Measurements from ENCODE around the gene NEURL2. TPM values are rescaled to one million over a fixed set of nuclear protein-coding genes. Genes with fewer than 3 reads are reported as not detected.

NEURL2 gene
- total RNA-seq, 1 donor from 2014 or later, result 15.2 TPM

DNA sequence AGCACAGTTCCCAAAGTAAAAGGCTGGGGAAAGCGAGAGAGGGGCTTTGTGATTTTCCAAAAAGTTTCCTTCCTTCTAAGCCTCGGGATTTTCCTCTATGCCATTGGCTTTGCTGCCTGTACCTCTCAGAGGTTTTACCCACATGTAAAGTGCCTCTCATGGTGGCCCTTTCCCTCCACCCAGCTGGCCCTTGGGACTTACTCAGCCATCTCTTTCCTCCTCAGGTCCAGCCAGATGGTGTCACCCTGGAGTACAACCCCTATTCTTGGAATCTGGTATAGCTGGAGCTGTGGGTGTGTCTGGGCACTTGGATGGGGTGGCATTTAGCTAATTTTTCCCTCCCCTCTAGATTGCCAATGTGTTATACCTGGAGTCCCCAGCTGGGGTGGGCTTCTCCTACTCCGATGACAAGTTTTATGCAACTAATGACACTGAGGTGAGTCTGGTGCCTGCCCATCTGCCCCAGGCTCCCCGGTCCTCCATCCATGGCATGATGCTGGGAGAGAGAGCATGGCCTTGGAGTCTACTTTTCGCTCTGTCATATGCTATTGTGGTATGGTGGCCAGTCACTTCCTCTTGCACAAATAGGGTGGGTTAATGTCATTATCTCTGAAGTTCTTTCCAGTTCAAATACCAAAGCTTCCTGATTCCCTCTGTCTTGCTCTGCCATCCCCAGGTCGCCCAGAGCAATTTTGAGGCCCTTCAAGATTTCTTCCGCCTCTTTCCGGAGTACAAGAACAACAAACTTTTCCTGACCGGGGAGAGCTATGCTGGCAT is 1.2 kb upstream of the NEURL2 start:
- Histone ChIP-seq H3K27me3 (no peaks in the 10 kb centered on the region), H3K36me3 (peaks cover 0 to 30% of the 10 kb centered on the region in 2 donors), H3K9me3 (no peaks in the 10 kb centered on the region), H3K4me3 (peak overlapping the region; percentile 67 to 92), H3K4me1 (peaks cover 39% of the 10 kb centered on the region), H3K27ac (peak overlapping the region; percentile 88)
- DNase-seq (ENCODE audit: extremely low spot score in 2 of 2), result no peak
- intact Hi-C loops (cut with DNase I), result no loop called here
- TF ChIP-seq POLR2AphosphoS5 (IDR thresholded peaks at IDR 0.05; ENCODE audit: insufficient read depth in 1 of 2, low read depth in 1 of 2), result no peak
- TF ChIP-seq, protein P1, sequence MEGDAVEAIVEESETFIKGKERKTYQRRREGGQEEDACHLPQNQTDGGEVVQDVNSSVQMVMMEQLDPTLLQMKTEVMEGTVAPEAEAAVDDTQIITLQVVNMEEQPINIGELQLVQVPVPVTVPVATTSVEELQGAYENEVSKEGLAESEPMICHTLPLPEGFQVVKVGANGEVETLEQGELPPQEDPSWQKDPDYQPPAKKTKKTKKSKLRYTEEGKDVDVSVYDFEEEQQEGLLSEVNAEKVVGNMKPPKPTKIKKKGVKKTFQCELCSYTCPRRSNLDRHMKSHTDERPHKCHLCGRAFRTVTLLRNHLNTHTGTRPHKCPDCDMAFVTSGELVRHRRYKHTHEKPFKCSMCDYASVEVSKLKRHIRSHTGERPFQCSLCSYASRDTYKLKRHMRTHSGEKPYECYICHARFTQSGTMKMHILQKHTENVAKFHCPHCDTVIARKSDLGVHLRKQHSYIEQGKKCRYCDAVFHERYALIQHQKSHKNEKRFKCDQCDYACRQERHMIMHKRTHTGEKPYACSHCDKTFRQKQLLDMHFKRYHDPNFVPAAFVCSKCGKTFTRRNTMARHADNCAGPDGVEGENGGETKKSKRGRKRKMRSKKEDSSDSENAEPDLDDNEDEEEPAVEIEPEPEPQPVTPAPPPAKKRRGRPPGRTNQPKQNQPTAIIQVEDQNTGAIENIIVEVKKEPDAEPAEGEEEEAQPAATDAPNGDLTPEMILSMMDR (IDR thresholded peaks at IDR 0.05), result no peak
- TF ChIP-seq POLR2A (IDR thresholded peaks at IDR 0.05), result no peak

DNA sequence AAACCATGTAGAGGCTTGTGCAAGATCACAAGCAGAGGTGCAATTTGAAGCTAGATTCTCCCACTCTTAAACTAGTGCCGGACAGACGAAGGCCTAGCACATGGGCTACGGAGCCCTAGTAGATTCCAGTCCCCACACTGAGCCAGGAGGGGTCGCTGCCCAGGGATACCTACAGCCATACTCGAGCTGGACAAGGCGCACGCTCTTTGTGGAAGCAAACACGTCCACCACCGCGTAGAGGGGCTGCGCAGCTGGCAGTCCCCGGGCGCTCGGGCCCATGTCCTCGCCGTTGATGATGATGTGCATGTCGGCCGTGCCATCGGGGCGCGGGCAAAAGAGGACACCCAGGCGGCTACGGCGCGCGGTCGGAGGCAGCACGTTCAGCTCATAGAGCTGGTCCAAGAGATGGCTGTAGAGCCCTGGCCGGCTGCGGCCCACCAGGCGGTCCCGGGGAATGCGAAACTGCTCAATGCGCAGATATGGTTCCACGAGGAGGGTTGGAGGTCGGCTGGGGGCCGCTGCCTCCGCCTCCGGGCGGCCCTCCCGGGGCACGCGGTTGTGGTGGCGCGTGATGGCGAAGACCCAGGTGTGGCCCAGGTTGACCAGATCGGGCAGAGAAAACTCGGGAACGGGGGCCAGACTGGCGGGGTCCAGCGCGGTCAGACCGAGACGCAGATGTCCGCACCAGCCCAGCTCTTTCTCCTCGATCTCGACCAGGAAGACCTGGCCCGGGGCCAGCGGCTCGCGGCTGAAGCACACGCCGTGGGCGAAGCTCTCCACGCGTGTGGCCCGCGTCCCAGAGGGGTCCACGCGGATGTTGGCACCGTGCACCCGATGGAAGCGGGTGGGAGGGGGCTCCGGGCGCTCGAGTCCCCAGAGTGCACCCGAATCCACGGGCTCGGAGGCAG is 677 bp downstream of the NEURL2 start:
- Histone ChIP-seq H3K4me3 (peak overlapping the region; percentile 67 to 92), H3K27ac (peak overlapping the region; percentile 88), H3K9me3 (no peaks in the 10 kb centered on the region), H3K4me1 (peaks cover 40% of the 10 kb centered on the region), H3K36me3 (peaks cover 0 to 24% of the 10 kb centered on the region in 2 donors), H3K27me3 (no peaks in the 10 kb centered on the region)
- DNase-seq (ENCODE audit: extremely low spot score in 2 of 2), result no peak
- no peak for TF ChIP-seq POLR2A (IDR thresholded peaks at IDR 0.05)
- TF ChIP-seq POLR2AphosphoS5 (IDR thresholded peaks at IDR 0.05; ENCODE audit: insufficient read depth in 1 of 2, low read depth in 1 of 2), result peak; percentile 45 to 53
- TF ChIP-seq, protein P1 (IDR thresholded peaks at IDR 0.05), result peak in 1 of 3 experiments; percentile 36
- intact Hi-C loops (cut with DNase I), result loop anchor here (2.0 kb wide), 1 partner anchor 44 kb away; the partner anchor contains the start of gene PCIF1

- TF ChIP-seq, protein P1 (IDR thresholded peaks at IDR 0.05), result no peak
- TF ChIP-seq POLR2AphosphoS5 (IDR thresholded peaks at IDR 0.05; ENCODE audit: insufficient read depth in 1 of 2, low read depth in 1 of 2), result no peak
- no peak for TF ChIP-seq POLR2A (IDR thresholded peaks at IDR 0.05)
- no peaks in the 10 kb centered on the region for H3K27me3 ChIP-seq
- peaks cover 0 to 11% of the 10 kb centered on the region in 2 donors for H3K36me3 ChIP-seq
- no peak overlapping the region for H3K4me3 ChIP-seq
- DNase-seq (ENCODE audit: extremely low spot score in 2 of 2), result no peak
- H3K4me1 ChIP-seq, result peaks cover 51% of the 10 kb centered on the region
- no peak overlapping the region for H3K27ac ChIP-seq
- intact Hi-C loops (cut with DNase I), result loop anchor here (10.0 kb wide), 1 partner anchor 74 kb away; the partner anchor contains the start of gene UBE2C
- no peaks in the 10 kb centered on the region for H3K9me3 ChIP-seq
Measured at GRCh38 chr20:45888681-45889080, 2.3 kb downstream of the NEURL2 start.

GRCh38 chr20:45887346-45887715 is 3.7 kb downstream of the NEURL2 start, which contains the start of gene SPATA25:
SPATA25 (minus strand) TSS chr20:45887622; CDS start chr20:45887590, 32 bp downstream.
- Histone ChIP-seq H3K9me3 (no peaks in the 10 kb centered on the region), H3K4me1 (peaks cover 43% of the 10 kb centered on the region), H3K27ac (no peak within 1 kb of the TSS), H3K4me3 (no peak within 1 kb of the TSS), H3K27me3 (no peaks in the 10 kb centered on the region), H3K36me3 (peaks cover 0 to 20% of the 10 kb centered on the region in 2 donors)
- no peak for TF ChIP-seq POLR2AphosphoS5 (IDR thresholded peaks at IDR 0.05; ENCODE audit: insufficient read depth in 1 of 2, low read depth in 1 of 2)
- TF ChIP-seq, protein P1 (IDR thresholded peaks at IDR 0.05), result no peak
- intact Hi-C loops (cut with DNase I), result loop anchor here (10.0 kb wide), 1 partner anchor 73 kb away; the partner anchor contains the start of gene UBE2C
- DNase-seq (ENCODE audit: extremely low spot score in 2 of 2), result no peak
